BJ (cell line): Measurements from ENCODE around the gene ZSWIM2. TPM values are rescaled to one million over a fixed set of nuclear protein-coding genes. Genes with fewer than 3 reads are reported as not detected.
"Not testable (repeated sequence)": the region's sequence is repeated elsewhere in the genome, so short reads cannot be mapped to it uniquely, and the experiment has no call there.

ENCODE experiments used
- CTCF ChIA-PET: fragments of 350-600 bp; formaldehyde crosslinking; extraction: SDS; loops from one replicate; lab custom pipeline; 2021; ENCODE audit warnings: antibody characterized with exemption, inconsistent platforms; lab: Yijun Ruan, JAX
- POLR2A ChIA-PET: fragments of 300-600 bp; sonication (Branson Sonifier 250); formaldehyde crosslinking; extraction: SDS; loops from one replicate; lab custom pipeline; 2021; ENCODE audit warnings: antibody characterized with exemption; lab: Charles Lee
- DNase-seq: peaks from one replicate; pipeline ENCODE4 v3.0.0-alpha.2; 2011; ENCODE audit warnings: low read depth
- H3K27me3 ChIP-seq: 2 replicates; pipeline ENCODE4 v1.6.0; 2011; ENCODE audit warnings: low read length; ENCODE audit not compliant: control insufficient read depth, insufficient read depth
- H3K36me3 ChIP-seq: 2 replicates; pipeline ENCODE4 v1.5.1; 2011; ENCODE audit warnings: low read length; ENCODE audit not compliant: control insufficient read depth, insufficient read depth
- H3K4me3 ChIP-seq: 2 replicates; pipeline ENCODE4 v1.5.1; 2011; ENCODE audit warnings: low read depth, mild to moderate bottlenecking, control low read depth, low read length
- CTCF ChIP-seq: IDR thresholded peaks from 2 replicates; pipeline ENCODE4 v1.5.1; 2011; ENCODE audit warnings: low read depth, mild to moderate bottlenecking, control low read depth, inconsistent platforms, low read length, moderate library complexity; ENCODE audit not compliant: insufficient read depth
- polyA minus RNA-seq: library from RNA; depleted of rRNA, polyadenylated mRNA; stranded (reverse); fragments of >200 nt; gene quantifications from 2 replicates; pipeline ENCODE4 v1.2.3, GENCODE V29; 2011; rRNA and poly(A)+ RNA removed
- polyA plus RNA-seq: library from polyadenylated mRNA; depleted of rRNA; stranded (reverse); fragments of >200 nt; gene quantifications from 2 replicates; pipeline ENCODE4 v1.2.3, GENCODE V29; 2011; rRNA removed

Gene ZSWIM2
- polyA plus RNA-seq (0.04 and 0.05 TPM in 2 replicates), polyA minus RNA-seq (not detected in 2 replicates)

- H3K27me3 ChIP-seq: no peaks in the 10 kb centered on the region
- TF ChIP-seq CTCF: no peak
- no peaks in the 10 kb centered on the region for H3K36me3 ChIP-seq
- DNase-seq: peak; percentile 76
- ChIA-PET CTCF (interaction anchor here (1.0 kb wide), 1 partner anchor 12 kb away, joined by 3 read pairs; no protein-coding TSS in a partner anchor), POLR2A (no interaction called here)
- H3K4me3 ChIP-seq: peak within 1 kb of the TSS; percentile 67
These were observed at the start of gene ZSWIM2 for GRCh38 chr2:186848873-186849578. TSS of gene ZSWIM2 (minus strand) at chr2:186849170. CDS start at chr2:186849130, 40 bp downstream.

GRCh38 chr2:186896220-186896619 is 47.2 kb upstream of the ZSWIM2 start:
- H3K27me3 ChIP-seq, DNase-seq, POLR2A ChIA-PET, CTCF ChIA-PET, H3K36me3 ChIP-seq, H3K4me3 ChIP-seq: not testable (repeated sequence)

GRCh38 chr2:186895451-186895850 is 46.5 kb upstream of the ZSWIM2 start:
- DNase-seq: no peak
- POLR2A ChIA-PET: no interaction called here
- no peaks in the 10 kb centered on the region for H3K36me3 ChIP-seq
- no peak for TF ChIP-seq CTCF
- CTCF ChIA-PET: interaction anchor here (0.7 kb wide), 1 partner anchor 20 kb away, joined by 3 read pairs; no protein-coding TSS in a partner anchor
- H3K4me3 ChIP-seq: no peak overlapping the region
- no peaks in the 10 kb centered on the region for H3K27me3 ChIP-seq

- Histone ChIP-seq H3K4me3 (no peak overlapping the region), H3K36me3 (no peaks in the 10 kb centered on the region), H3K27me3 (no peaks in the 10 kb centered on the region)
- CTCF ChIA-PET: interaction anchor here (0.7 to 1.0 kb wide), 2 partner anchors 10 to 12 kb away, joined by 3 read pairs; no protein-coding TSS in a partner anchor
- POLR2A ChIA-PET: no interaction called here
- DNase-seq: no peak
- no peak for TF ChIP-seq CTCF
These were observed 45.5 kb upstream of the ZSWIM2 start for GRCh38 chr2:186894478-186894877.

- CTCF ChIA-PET: no interaction called here
- H3K4me3 ChIP-seq: no peak overlapping the region
- H3K36me3 ChIP-seq: no peaks in the 10 kb centered on the region
- POLR2A ChIA-PET: no interaction called here
- TF ChIP-seq CTCF: no peak
- H3K27me3 ChIP-seq: no peaks in the 10 kb centered on the region
- DNase-seq: no peak
These were observed 43.9 kb upstream of the ZSWIM2 start for GRCh38 chr2:186892821-186893220.
